Kidney tubule cell (primary cell): Measurements from ENCODE around the gene TLE6.
"Not testable (repeated sequence)": the region's sequence is repeated elsewhere in the genome, so short reads cannot be mapped to it uniquely, and the experiment has no call there.

Experiments used
- DNase-seq: peaks from one replicate; pipeline ENCODE4 v3.0.0-alpha.2; 2018; ENCODE audit warnings: low spot score

TLE6 gene

GRCh38 chr19:3029065-3029923 lies 51.9 kb downstream of the TLE6 start, which contains the start of gene TLE2:
TSS of gene TLE2 (minus strand) at chr19:3029280. CDS start at chr19:3028904, 376 bp downstream.
- DNase-seq: no peak

- no peak for DNase-seq
Observed at GRCh38 chr19:3031607-3031867, 54.2 kb downstream of the TLE6 start.

- DNase-seq: peak; percentile 54
Observed at GRCh38 chr19:3033595-3034405, 56.4 kb downstream of the TLE6 start.

- DNase-seq: no peak
Observed at GRCh38 chr19:3034406-3034655, 57.0 kb downstream of the TLE6 start.

- peak; percentile 33 for DNase-seq
Observed at GRCh38 chr19:3034656-3035541, 57.5 kb downstream of the TLE6 start.

- DNase-seq: peak; percentile 98
Observed at GRCh38 chr19:3035542-3036118, 58.3 kb downstream of the TLE6 start.

- DNase-seq: peak; percentile 86
Observed at GRCh38 chr19:3036119-3036976, 59.0 kb downstream of the TLE6 start.

GRCh38 chr19:3036977-3037544 lies 59.7 kb downstream of the TLE6 start:
- DNase-seq: not testable (repeated sequence)

- no peak for DNase-seq
Observed at GRCh38 chr19:3038214-3038613, 60.9 kb downstream of the TLE6 start.

GRCh38 chr19:3039125-3039524 lies 61.8 kb downstream of the TLE6 start:
- no peak for DNase-seq

- DNase-seq: no peak
Observed at GRCh38 chr19:3039641-3040077, 62.3 kb downstream of the TLE6 start.

GRCh38 chr19:3041327-3041726 lies 64.0 kb downstream of the TLE6 start:
- no peak for DNase-seq

GRCh38 chr19:3041761-3042620 lies 64.6 kb downstream of the TLE6 start:
- no peak for DNase-seq

GRCh38 chr19:3042621-3043267 lies 65.4 kb downstream of the TLE6 start:
- no peak for DNase-seq
